Heart right ventricle (tissue), 16 donors: ENCODE measurements around the gene GGPS1. TPM values are rescaled to one million over a fixed set of nuclear protein-coding genes. Genes with fewer than 3 reads are reported as not detected.

Source experiments
- ATAC-seq, 8 donors: fragments of 200-7000 bp; cut with Tn5 transposase; one replicate each; pipeline ENCODE4 v1.9.1; 2020; ENCODE audit warnings: mild to moderate bottlenecking in 8 of 8, moderate library complexity in 8 of 8, moderate number of reproducible peaks in 1 of 8
- DNase-seq, 2 donors: peaks; one replicate each; pipeline ENCODE4 v3.0.0-alpha.2; 2020
- H3K27ac ChIP-seq, 10 donors: fragments of 200-600 bp; sonication (generic) in 2 of 10; one replicate each; pipeline versions ENCODE4 v1.5.0 to v1.8.0; 2020 to 2022; ENCODE audit warnings: mild to moderate bottlenecking in 3 of 10
- H3K27me3 ChIP-seq, 7 donors: fragments of 200-600 bp; one replicate each; pipeline ENCODE4 v1.8.0; 2021 to 2022; ENCODE audit warnings: mild to moderate bottlenecking in 2 of 7
- H3K36me3 ChIP-seq, 9 donors: fragments of 200-600 bp; sonication (generic) in 1 of 9; one replicate each; pipeline versions ENCODE4 v1.5.0 to v1.8.0; 2020 to 2022; ENCODE audit warnings: mild to moderate bottlenecking in 2 of 9
- H3K4me1 ChIP-seq, 9 donors: fragments of 200-600 bp; sonication (generic) in 1 of 9; one replicate each; pipeline versions ENCODE4 v1.5.0 to v1.8.0; 2020 to 2022; ENCODE audit warnings: mild to moderate bottlenecking in 4 of 9
- H3K4me3 ChIP-seq, 10 donors: fragments of 200-600 bp; sonication (generic) in 2 of 10; one replicate each; pipeline versions ENCODE4 v1.5.0 to v1.8.0; 2020 to 2022; ENCODE audit warnings: mild to moderate bottlenecking in 7 of 10, moderate library complexity in 2 of 10
- H3K9me3 ChIP-seq, 11 donors: fragments of 200-600 bp in 10 of 11; sonication (generic) in 2 of 11; one replicate each; pipeline versions ENCODE4 v1.5.0 to v1.8.0; 2013 to 2022; ENCODE audit warnings: mild to moderate bottlenecking in 2 of 11, control low read depth in 1 of 11, moderate library complexity in 1 of 11
- WGBS, 2 donors: extraction: QIAGEN DNeasy Blood & Tissue Kit; methylation state at CpG; one replicate each; pipeline ENCODE4 v1.1.7; 2013; ENCODE audit warnings: inconsistent platforms in 1 of 2; 5-methylcytosine and 5-hydroxymethylcytosine counted together
- intact Hi-C, 10 donors: fragments of 100-400 bp; cut with DNase I; formaldehyde crosslinking; loops; one replicate each; pipeline versions ENCODE4 v1.11.1 to v1.14.2; 2022
- polyA plus RNA-seq, 2 donors: library from polyadenylated mRNA; stranded (reverse); fragments of 200-250 nt; gene quantifications; one replicate each; pipeline ENCODE4 v1.2.3, GENCODE V29; 2013
- total RNA-seq, 10 donors: library from RNA; stranded (reverse); fragmentation: NEBNext Ultra II Directional in 3 of 10; extraction: Animal tissue kit (Norgen Biotek cat#: 25700) in 3 of 10; gene quantifications; one replicate each; pipeline versions ENCODE4 v1.2.1 to v1.2.4, GENCODE V29; 2021 to 2023
- TF ChIP-seq, protein P1 (sequence below), 9 donors: fragments of 200-600 bp; sonication (generic) in 2 of 9; IDR thresholded peaks; one replicate each; pipeline versions ENCODE4 v1.5.0 to v1.8.0; 2021 to 2022; ENCODE audit warnings: antibody characterized with exemption in 9 of 9, mild to moderate bottlenecking in 5 of 9, moderate library complexity in 1 of 9
- donor health status: Arrhythmogenic right ventricular cardiomyopathy.
- donor health status: ischemic (EF 13 %, LVEDD 7.1; RV severe dilation, severe dysfunction).
- donor health status: healthy with polysubstance abuse.
- donor health status: DM: no; HTN: yes; CAD: no.
- donor health status: DM: no; HTN: no; CAD: no.
- donor health status: ischemic (EF 25% LVEDD 6.9; RV normal size, moderate dysfunction).
- donor health status: ischemic (EF 25% LVEDD 5.7; RV mildly dilated, moderate dysfunction).
- donor health status: healthy.
- donor health status: DM: yes; HTN: yes; CAD: no.
- donor health status: Ischemic cardiomyopathy.
- donor health status: ischemic (EF 35%, LVEDD 5.7; RV mildly dilated, moderate dysfunction).
- donor health status: nonischemic (EF 11% LVEDD 7.7; RV severe dilation, severe dysfunction).
- donor health status: DM: yes; HTN: yes; CAD: no.
- donor health status: PGD.
- donor health status: ischemic (EF 29% LVEDD 5.4; RV normal size, mild dysfunction).
- donor health status: nonischemic (EF 23%, LVEDD 6.1; RV moderate dilation, normal function).

Gene GGPS1
- total and polyA plus RNA-seq, 12 donors = 21.0 to 40.0 (median 33.9) TPM

DNA sequence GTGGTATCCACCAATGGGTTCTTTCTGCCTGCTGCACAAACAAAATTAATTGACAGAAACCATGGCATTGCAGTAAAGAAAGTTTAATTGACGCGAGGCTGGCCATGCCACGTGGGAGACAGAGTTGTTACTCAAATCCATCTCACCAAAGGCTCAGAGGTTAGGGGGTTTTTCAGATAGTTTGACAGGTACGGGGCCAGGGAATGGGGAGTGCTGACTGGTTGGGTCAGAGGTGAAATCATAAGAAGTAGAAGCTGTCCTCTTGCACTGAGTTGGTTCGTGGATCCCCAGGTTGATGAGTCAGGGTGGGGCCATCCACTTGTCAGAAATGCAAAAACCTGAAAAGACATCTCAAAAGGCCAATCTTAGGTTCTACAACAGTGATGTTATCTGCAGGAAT lies 37.9 kb downstream of the GGPS1 start:
- Histone ChIP-seq H3K27me3 (no peaks in the 10 kb centered on the region), H3K36me3 (no peaks in the 10 kb centered on the region), H3K9me3 (no peaks in the 10 kb centered on the region), H3K27ac (peak overlapping the region in 2 of 10 donors; percentile 81 to 87), H3K4me3 (no peak overlapping the region), H3K4me1 (peaks cover 0 to 18% (median 9%) of the 10 kb centered on the region in 9 donors)
- WGBS, 2 donors = 84% methylated on average over 5 of the region's 5 CpGs
- DNase-seq (no peak), ATAC-seq (no peak)
- intact Hi-C loops = loop anchor here in 4 of 10 donors (2.0 to 5.0 kb wide), 2 partner anchors 37 to 39 kb away; partner anchors contain the start of genes ARID4B (in 4 of the 4) and GGPS1 (in 4 of the 4)
- TF ChIP-seq, protein P1, sequence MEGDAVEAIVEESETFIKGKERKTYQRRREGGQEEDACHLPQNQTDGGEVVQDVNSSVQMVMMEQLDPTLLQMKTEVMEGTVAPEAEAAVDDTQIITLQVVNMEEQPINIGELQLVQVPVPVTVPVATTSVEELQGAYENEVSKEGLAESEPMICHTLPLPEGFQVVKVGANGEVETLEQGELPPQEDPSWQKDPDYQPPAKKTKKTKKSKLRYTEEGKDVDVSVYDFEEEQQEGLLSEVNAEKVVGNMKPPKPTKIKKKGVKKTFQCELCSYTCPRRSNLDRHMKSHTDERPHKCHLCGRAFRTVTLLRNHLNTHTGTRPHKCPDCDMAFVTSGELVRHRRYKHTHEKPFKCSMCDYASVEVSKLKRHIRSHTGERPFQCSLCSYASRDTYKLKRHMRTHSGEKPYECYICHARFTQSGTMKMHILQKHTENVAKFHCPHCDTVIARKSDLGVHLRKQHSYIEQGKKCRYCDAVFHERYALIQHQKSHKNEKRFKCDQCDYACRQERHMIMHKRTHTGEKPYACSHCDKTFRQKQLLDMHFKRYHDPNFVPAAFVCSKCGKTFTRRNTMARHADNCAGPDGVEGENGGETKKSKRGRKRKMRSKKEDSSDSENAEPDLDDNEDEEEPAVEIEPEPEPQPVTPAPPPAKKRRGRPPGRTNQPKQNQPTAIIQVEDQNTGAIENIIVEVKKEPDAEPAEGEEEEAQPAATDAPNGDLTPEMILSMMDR (IDR thresholded peaks at IDR 0.05) = no peak

DNA sequence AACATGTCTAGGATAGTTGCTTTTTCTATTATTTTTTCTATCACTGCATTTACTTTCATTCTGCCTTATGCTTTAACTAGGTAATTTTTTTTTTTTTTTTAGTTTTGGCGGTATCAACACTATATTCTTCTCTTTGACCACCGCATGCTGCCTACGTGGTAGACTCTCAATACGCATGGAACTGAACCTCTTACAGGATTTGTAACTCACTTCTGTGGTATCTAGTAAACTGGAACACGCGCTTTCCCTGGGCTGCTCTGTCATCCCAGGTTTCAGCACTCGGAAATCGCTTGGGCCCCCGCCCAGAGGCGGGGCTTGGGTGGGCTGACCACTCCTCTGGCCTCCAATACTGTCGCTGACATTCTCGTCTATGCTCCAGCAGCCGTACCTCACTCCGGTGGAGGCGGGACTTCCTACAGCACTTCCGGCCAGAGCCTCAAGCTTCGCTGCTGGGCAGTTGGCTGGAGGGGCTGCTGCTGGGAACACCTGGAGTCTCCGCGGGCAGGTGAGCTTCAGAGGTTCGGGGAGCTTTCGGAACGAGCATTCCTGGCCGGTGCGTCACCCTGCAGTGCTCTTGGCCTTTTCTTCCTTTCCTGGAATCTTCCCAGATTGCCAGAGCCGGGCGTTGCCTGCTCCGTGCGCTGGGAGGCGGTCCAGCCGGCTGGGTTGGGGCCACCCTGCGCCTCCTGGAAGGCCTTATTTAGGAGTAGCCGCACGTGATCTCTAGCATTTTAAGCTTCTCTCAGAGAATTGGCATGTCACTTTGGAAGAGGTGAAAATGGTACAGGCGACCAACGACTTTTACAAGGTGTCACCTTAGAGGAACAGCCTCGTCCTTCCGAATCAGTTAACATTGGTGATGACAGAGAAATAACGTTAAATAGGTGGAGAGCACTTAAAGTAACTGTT lies 38.9 kb downstream of the GGPS1 start, which contains the start of gene TBCE:
Gene TBCE (plus strand): TSS at position 428 of the 909 bp plus-strand sequence. CDS start 12,623 bp downstream, outside the sequence.
- peaks cover 0 to 7% (median 0%) of the 10 kb centered on the region in 9 donors for H3K36me3 ChIP-seq
- peaks cover 0 to 18% (median 9%) of the 10 kb centered on the region in 9 donors for H3K4me1 ChIP-seq
- intact Hi-C loops = loop anchor here in 5 of 10 donors (1.0 to 5.0 kb wide), 3 partner anchors 38 to 40 kb away; partner anchors contain the start of genes ARID4B (in 5 of the 5) and GGPS1 (in 5 of the 5)
- H3K4me3 ChIP-seq = peak within 1 kb of the TSS; percentile 52 to 89 (median 74)
- H3K27me3 ChIP-seq = no peaks in the 10 kb centered on the region
- WGBS, 2 donors = 0 to 1% methylated on average over 38 of the region's 38 CpGs
- no peaks in the 10 kb centered on the region for H3K9me3 ChIP-seq
- H3K27ac ChIP-seq = peak within 1 kb of the TSS in 9 of 10 donors; percentile 77 to 88 (median 85)
- TF ChIP-seq, protein P1 (IDR thresholded peaks at IDR 0.05) = peak in 3 of 9 donors; percentile 15 to 26 (median 23)
- peak; percentile 96 for DNase-seq
- ATAC-seq = peak; percentile 100

DNA sequence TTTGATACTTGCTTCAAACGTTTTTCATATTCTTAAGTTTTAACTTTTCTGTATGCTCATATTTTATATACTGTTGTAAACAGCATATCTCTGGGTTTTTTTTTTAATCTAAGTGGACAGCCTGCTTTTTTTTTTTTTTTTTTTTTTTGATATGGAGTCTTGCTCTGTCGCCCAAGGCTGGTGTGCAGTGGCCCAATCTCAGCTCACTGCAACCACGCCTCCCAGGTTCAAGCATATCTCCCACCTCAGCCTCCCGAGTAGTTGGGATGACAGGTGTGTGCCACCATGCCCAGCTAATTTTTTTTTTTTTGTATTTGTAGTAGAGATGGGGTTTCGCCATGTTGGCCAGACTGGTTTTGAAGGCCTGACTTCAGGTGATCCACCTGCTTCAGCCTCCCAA lies 40.1 kb downstream of the GGPS1 start:
- intact Hi-C loops = loop anchor here in 2 of 10 donors (5.0 kb wide), 1 partner anchor 41 kb away; the partner anchor contains the start of genes ARID4B (in 2 of the 2) and GGPS1 (in 2 of the 2)
- Histone ChIP-seq H3K27ac (no peak overlapping the region), H3K4me3 (peak overlapping the region in 6 of 10 donors; percentile 64 to 89 (median 76))

More for the DNA sequence above, 40.1 kb downstream of the GGPS1 start:
- peaks cover 0 to 18% (median 9%) of the 10 kb centered on the region in 9 donors for H3K4me1 ChIP-seq
- DNase-seq (no peak), ATAC-seq (no peak)
- peaks cover 0 to 7% (median 0%) of the 10 kb centered on the region in 9 donors for H3K36me3 ChIP-seq
- TF ChIP-seq, protein P1 (IDR thresholded peaks at IDR 0.05) = no peak
- no peaks in the 10 kb centered on the region for H3K9me3 ChIP-seq
- 79 to 81% methylated on average over 5 of the region's 5 CpGs for WGBS, 2 donors
- no peaks in the 10 kb centered on the region for H3K27me3 ChIP-seq
